ENCODE results near the gene CTIF.

Gene CTIF

GRCh38 chr18:48669991-48670750, 131.3 kb downstream of the CTIF start:
- DNase-seq, result no peak

GRCh38 chr18:48670751-48671560, 132.1 kb downstream of the CTIF start:
- no peak for DNase-seq

GRCh38 chr18:48671561-48671945, 132.7 kb downstream of the CTIF start:
- DNase-seq, result no peak

- DNase-seq, result no peak
Observed at GRCh38 chr18:48672671-48673340, 134.0 kb downstream of the CTIF start.

DNA sequence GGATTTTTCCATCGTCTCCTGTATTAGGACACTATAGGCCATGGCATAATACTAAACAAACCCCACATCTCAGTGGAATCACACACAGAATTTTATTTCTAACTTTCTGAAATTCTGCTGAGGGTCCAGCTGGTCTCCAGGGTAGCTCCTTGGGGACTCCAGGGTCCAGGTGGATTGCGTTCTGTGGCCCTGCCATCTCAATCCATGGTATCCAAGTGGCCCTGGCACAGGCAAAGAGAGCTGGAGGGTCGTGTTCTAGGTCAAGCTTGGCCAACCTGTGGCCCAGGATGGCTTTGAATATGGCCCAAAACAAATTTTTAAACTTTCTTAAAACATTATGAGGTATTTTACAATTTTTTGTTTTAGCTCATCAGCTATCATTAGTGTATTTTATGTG, 134.6 kb downstream of the CTIF start:
- no peak for DNase-seq

GRCh38 chr18:48673853-48674721, 135.3 kb downstream of the CTIF start:
- no peak for DNase-seq

GRCh38 chr18:48674758-48675351, 136.0 kb downstream of the CTIF start:
- no peak for DNase-seq

- DNase-seq, result peak; percentile 42
Observed at GRCh38 chr18:48675352-48675761, 136.5 kb downstream of the CTIF start.

- no peak for DNase-seq
Observed at GRCh38 chr18:48675912-48676311, 137.1 kb downstream of the CTIF start.

DNA sequence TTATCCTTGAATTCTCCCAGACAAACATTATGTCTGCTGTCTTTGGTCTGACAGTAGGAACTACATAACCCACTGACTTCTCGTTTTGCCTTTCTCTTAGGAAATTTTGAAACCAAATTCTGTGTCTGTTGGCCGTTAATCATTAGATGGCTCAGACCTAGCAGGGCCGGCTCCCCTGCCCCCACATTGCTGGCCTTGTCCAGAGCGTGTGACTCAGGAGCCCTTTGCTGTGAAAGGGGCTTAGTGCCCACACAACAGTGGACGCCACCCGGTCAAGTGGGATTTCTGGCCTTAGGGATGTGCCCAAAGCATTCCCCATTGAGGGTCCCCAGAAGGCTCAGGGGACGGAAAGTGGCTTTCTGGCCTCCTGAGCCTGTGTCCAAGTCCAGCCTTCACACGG, 137.5 kb downstream of the CTIF start:
- DNase-seq, result no peak

DNA sequence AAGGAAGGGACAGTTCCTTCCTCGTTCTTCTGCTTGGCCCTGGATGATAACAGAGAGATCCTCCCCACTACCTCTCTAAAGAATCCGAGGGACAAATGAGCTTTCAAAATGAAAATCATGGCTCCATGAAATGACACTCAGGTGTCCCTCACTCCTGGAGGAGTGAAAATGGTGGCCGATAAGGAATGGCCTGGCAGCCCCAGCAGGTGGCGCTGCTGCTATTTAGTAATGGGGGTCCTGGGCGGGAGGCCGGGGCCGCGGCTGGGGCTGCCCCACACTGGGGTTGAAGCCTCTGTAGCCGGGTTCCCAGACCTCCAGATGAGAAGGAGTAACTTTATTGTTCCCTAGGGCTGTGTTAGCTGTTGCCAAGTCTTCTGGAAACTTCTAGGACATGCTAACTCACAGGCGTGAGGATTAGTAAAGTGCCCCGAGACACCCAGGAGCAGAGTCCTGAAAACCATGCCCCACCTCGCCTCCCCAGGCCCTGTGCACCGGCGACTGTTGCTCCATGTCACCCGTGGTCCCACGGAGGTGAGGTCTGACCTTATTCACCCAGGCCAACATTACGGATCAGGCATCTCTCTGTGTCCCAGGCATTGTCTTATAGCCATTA, 138.0 kb downstream of the CTIF start:
- DNase-seq, result peak; percentile 21

GRCh38 chr18:48678237-48679115, 139.6 kb downstream of the CTIF start:
- no peak for DNase-seq

DNA sequence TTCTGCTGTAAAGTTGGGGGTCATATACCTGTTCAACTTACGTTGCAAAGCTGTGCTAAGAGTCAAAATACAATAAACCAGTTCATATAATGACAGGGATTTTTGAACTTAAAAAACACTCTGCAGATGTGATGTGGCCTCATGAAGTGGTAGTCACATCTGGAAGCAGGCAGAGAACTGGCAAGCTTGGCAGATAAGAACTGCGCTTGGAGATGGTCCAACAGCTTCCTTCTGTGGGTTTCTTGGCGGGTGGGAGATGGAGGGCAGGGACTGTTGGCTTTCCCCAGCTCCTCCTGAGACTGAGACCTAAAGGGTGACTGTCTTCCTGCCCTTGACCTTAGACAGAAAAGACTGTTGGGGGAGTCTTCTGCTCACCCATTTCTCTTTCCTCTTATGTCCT, 140.4 kb downstream of the CTIF start:
- no peak for DNase-seq

DNA sequence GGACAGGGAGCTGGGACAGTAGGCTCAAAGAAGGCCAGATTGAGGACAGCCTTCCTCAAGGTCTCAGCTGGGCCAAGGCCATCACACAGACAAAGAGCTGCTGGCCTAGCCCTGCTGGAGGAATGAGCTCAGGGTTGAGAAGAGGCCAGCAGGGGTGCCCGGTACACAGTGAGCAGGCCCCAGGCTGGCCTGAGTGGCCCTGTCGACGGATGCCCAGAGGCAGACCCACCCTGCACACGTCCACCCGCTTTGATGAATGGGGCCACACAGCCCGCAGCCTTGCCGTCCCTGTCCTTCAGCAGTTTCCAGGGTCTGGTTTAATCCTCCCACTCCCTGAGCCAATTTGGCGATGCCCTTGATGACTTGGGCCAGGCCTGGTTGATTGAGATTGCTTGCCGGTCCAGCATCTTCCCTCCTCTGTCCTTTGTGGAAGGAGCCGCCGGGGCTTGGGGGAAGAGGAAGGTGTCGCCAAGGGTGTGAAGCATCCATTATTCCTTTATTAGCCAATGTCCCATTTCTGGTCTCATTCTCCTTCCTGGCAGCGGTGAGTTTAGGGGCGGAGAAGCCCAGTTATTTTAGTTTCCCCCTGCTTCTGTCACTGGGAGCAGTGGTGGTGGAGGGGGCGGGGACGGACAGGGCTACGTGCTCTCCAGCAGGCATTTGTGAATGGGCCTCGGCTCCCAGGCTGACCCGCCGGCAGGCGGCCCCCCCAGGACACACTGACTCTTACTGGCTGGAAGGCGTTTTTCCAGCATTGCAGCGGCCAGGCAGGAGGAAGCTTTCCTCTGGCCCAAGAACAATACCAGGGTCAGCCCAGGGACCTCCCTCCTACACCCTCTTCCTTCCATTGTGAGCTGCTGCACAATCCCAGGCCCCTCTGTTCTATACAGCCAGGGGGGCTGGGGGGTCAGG, 141.8 kb downstream of the CTIF start:
- DNase-seq, result no peak

DNA sequence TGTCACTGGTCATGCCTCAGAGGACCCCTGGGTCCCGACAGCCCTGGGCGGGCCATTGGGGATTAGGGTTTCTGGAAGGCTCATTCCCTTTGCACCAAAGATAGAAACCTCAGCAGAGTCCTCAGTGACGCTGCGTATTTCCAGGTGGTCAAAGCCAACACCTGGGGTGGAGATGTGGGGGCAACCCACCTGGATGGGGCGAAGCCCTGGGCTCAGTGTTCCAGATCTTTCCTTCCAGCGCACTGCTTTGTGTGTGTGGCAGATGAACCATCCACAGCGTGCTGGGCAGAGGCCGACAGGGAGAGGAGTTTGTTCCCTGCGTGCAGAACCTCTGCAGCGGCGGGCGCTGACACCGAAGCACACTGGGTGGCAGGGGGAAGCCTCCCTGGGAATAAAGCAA, 143.9 kb downstream of the CTIF start:
- DNase-seq, result no peak

DNA sequence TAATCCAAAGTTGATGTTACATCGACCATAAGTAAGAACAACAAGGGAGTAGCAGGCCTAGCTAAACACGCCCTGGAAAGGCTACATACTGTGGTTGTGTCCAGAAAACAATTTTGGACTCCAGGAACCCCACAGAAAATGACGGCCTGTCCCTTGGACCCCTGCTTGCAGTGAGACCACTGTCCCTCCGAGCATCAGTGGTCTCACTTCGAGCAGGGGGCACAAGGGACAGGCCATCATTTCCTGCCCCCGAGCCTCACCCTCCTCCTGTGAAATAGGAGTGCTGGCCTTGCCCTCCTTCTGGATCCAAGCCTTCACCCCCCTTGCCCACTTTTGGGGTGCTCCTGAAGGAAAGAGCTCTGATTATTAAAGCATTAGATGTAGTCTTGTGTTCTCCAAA, 144.4 kb downstream of the CTIF start:
- DNase-seq, result no peak

DNA sequence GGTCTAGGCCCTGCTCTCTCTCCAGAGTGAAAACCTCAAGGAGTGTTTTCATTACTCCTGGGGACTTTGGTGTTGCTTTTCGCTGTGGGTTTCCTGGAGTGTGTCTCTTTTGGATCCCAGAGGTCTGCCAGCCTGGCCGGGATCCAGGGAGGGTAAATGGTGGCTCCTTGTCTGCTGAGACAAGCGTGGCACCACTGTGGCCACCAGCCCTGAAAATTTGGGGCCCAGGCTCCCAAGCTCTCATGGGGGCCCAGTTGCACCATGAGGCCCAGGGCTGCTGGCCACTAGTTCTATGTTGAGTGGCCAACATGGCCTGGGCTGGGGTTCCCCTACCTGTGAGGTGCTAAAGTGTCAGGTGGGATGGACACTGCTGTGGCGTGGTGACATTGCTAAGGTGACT, 144.8 kb downstream of the CTIF start:
- no peak for DNase-seq

- DNase-seq, result no peak
Observed at GRCh38 chr18:48687346-48688042, 148.7 kb downstream of the CTIF start.

GRCh38 chr18:48688961-48689360, 150.1 kb downstream of the CTIF start:
- DNase-seq, result no peak
